NCI-H2081 treated with DMSO at 0.1 percent for 48 hours (cell line): ENCODE measurements around the gene CES1.
"Not testable (repeated sequence)": the region's sequence is repeated elsewhere in the genome, so short reads cannot be mapped to it uniquely, and the experiment has no call there.

Experiments used
- DNase-seq: peaks from one replicate; lab custom pipeline; 2025; lab: John Stamatoyannopoulos, UW

The CES1 gene

GRCh38 chr16:55832773-55833691, at the start of gene CES1:
TSS of gene CES1 (minus strand) at chr16:55833096. CDS start at chr16:55833055, 41 bp downstream.
- DNase-seq = no peak

- no peak for DNase-seq
Measured at GRCh38 chr16:55876854-55877253, 44.0 kb upstream of the CES1 start.

GRCh38 chr16:55875273-55875672, 42.4 kb upstream of the CES1 start, which contains the start of gene CES5A:
TSS of gene CES5A (minus strand) at chr16:55875373. CDS start at chr16:55875221, 152 bp downstream.
- DNase-seq = no peak

DNA sequence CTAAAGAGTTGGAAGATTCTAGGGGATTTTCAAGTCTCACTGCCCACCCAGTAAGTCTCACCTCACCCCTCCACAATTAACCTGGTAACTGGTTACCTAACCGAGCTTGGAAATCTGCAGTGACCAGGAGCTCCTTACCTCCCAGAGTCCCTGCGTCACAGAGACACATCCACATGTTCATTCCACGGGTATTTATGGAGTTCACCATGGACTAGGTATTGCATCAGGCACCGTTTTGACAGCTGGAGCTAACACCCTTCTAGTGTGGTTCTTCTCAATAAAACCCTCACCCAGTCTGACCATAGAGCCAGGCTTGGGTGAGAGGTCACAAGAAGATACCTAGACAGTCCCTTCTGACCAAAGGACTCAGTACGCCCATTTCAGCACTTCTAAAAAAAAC, 40.2 kb upstream of the CES1 start:
- DNase-seq = no peak

DNA sequence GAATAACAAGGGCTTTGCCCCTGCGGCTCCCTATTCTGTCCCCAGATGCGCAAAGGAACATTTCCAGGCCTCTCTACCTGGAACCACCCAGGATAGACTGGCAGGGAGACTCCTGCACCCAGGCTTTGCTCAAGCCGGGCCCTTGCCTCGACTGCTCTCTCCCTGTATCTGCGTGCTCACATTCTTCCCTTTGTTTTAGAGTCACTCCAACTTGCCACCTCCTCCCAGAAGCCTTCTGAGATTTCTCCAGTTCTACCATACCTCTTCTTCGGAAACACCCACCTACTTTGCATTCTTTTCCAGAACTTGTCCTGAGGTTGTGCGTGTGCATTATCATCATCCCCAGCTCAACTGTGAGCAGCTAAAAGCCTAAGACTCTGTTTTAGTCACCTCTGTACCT, 39.2 kb upstream of the CES1 start:
- DNase-seq = no peak

DNA sequence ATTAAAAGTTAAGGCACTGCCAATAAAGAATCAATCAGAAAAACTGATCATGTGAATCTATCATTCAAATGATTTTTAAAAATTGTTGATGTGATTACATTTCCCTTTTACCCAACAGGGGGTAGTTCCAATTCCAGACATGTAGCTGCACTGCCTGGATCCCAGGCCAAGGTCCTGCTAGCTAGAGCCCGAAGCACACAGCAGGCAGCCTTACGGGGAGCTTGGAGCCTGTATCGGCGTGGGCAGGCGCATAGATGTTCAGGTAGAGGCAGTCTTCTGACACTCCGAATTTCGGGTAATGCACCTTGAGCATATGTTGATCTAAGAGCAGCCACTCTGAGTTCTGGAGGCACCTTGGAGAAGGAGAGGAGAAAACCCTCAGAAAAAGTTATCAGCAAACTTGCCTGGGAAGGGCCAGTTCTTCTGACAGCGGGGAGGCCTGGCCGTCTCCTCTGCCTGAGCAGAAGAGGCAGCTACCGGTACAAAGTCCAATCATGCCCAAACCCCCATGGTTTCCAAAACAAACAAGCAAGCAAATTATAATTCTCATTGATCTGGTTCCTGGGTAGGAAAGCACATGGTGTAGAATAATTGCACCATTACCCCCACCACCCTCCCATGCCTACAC, 38.6 kb upstream of the CES1 start:
- no peak for DNase-seq

GRCh38 chr16:55868980-55869379, 36.1 kb upstream of the CES1 start:
- no peak for DNase-seq

DNA sequence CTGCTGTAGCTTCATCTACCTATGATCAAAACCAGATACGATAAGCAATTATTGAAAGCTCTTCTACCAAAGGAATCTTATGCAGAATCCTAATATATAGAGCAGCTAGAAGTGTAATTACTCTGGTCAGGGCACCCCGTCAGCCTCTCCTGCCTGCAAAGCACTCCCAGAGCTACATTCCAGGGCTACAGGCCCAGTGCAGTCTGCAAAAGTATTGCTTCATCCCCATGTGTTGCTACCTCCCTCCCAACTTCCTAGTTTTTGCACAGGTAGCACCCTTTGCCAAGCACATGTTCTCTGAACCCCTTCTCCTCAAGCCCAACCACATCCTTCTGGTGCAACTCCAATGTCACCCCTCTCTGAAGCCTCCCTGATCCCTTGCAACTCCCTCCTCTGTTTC, 35.2 kb upstream of the CES1 start:
- no peak for DNase-seq

DNA sequence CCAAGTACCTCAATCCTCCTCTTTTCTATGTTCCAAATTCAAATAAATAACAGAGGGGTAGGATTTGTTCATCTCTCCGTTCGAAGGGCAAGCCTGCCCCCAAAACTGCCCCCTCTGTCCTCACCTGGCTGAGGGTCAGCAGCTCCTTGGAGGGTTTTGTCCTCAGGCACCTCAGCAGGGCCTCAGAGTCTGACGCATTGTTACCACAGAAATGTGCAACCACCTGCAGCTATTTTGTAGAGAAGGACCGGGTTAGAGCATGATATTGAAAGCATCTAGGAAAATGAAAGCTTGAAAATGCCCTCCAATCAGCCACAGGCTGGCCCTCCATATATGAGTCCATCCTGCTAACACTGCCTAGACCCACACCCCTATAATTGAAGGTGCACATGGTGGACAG, 28.4 kb upstream of the CES1 start:
- DNase-seq = no peak

DNA sequence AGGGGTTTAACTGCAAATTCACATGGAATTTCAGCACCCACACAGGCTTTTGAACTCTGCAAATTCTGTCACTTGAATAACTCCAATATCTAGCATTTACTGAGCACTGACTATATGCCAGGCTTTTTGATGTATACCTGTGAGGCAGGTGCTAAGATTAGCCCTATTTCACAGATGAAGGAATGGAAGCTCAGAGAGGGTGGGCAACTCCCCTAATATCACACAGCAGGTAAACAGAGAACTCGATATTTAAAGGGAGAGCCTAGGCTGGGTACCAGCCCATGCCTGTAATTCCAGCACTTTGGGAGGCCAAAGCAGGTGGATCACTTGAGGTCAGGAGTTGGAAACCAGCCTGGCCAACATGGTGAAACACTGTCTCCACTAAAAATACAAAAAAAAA, 24.8 kb upstream of the CES1 start:
- DNase-seq = not testable (repeated sequence)

- DNase-seq = no peak
Measured at GRCh38 chr16:55856950-55857349, 24.1 kb upstream of the CES1 start.

DNA sequence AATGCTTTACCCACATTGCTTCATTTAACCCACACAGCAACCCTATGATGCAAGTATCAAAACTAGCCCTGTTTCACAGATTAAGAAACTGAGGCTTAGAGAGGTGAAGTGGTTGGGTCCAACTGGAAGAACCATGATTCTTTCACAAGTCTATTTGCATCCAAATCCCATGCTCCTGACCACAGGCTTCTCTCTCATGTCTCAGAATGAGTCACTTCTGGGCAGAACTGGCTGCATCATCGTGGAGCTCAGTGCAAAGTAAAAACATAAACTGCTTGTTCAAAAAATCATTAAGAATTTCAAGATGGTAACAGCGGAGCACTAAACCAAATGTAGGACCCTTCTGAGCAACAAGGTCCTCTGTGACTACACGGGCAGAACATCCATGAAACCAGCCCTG, 20.2 kb upstream of the CES1 start:
- no peak for DNase-seq

DNA sequence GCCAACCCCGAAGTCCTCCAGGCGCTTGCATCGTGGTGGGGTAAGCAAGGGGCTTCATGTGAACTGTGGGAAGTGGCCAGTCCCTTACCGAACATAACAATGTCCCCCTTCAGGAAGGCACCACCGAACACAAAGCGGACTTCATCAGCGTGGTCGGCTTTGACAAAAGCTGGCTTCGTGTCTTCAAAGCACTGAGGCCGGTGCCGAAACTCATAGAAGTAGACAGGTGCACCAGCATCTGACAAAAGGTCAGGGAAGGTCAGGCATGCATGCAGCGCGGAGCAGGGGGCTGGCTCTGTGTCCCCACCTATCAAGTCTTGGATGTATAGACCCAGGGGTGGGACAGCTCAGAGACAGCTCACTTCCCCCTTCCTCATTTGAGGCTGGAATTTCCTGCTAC, 16.6 kb upstream of the CES1 start:
- no peak for DNase-seq

GRCh38 chr16:55846598-55847346, 13.9 kb upstream of the CES1 start:
- no peak for DNase-seq

DNA sequence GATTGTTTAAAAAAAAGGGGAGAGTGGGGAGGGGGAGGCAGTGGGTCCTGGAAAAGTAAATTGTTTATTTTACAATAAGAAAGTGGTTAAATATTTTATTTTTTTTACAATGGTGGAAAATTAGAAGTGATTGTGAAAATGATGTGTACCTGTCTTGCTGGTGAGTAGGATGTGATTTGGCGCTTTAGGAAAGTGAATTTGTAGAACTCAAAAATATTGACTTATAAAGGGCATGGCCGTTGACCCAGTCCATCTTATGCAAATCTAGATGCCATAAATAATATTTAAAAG, 10.2 kb upstream of the CES1 start:
- no peak for DNase-seq

DNA sequence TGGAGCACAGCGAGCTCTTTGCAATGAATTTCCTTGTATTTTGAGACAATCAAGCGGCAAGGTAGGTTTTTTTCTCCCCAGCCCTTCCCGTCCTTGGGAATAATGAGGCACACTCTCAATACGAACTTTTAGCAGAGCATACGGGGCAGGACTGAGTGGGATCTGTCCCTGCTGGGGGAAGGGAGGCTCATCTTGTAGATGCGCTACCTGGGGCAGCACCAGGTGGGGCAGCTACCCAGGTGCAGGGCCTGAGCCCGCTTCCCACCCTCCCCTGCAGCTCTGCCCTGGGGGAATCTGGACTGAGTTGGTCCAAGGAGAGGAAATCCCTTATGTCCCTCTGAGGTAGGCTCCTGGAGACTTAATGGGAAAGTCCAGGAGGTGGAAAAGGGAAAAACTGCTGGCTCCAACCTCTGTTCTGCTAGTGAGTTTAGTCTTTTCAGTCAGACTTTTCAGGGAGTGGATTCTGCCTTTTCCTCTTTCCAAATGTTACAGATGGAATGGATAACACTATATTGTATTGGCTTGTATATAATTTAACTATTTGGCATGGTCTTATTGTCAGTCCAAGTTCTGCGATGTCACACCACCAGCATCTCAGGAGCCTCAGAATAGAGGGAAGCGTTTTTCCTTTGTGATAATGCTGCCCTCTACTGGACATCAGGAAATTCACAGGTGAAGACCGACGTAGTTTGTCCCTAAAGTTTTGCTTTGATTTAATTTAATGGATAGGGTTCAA, 9.6 kb upstream of the CES1 start:
- no peak for DNase-seq

- DNase-seq = no peak
Measured at GRCh38 chr16:55839115-55839514, 6.2 kb upstream of the CES1 start.

GRCh38 chr16:55836158-55836611, 3.3 kb upstream of the CES1 start:
- DNase-seq = no peak

DNA sequence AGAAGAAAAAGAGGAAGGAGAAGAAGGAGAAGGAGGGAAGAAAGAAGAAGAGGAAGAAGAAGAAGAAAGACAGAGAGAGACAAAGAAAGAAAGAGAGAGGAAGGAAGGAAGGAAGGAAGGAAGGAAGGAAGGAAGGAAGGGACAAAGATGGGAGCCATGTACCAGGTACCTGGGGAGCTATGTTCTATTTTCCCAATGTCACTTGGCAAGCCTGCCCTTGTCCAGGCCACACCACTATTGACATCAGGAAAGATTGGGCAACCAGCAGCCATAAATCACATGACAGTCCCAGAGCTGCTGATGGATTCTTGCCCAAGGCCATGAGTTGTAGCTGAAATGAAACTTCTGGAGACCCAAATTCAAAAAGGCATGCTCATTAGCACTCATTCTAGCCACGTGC, 2.7 kb upstream of the CES1 start:
- DNase-seq = no peak

DNA sequence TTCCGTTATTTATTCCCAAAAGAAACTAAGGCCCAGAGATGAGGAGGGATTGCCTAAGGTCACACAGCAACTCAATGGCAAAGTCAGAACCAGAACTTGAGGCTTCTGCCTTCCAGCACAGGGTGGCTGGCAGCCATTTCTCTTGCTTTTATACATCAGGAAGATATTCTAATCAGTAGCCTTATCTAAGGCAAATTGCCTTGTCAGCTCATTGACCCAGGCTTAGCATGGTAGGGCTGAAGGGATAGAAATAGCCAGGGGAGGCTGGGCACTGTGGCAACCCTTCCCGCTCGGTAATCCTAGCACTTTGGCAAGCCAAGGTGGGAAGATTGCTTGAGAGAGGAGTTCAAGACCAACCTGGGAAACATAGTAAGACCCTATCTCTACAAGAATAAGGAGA, 2.3 kb upstream of the CES1 start:
- DNase-seq = not testable (repeated sequence)

GRCh38 chr16:55834049-55834448, 1.2 kb upstream of the CES1 start:
- DNase-seq = no peak

GRCh38 chr16:55832425-55832772, 497 bp downstream of the CES1 start:
- DNase-seq = no peak
